T-helper 1 cell (primary cell): ENCODE results near the gene DHX58.

ENCODE experiments used
- DNase-seq, 5 donors: peaks; one replicate each; pipeline ENCODE4 v3.0.0-alpha.2; 2012 to 2020

DHX58 gene

DNA sequence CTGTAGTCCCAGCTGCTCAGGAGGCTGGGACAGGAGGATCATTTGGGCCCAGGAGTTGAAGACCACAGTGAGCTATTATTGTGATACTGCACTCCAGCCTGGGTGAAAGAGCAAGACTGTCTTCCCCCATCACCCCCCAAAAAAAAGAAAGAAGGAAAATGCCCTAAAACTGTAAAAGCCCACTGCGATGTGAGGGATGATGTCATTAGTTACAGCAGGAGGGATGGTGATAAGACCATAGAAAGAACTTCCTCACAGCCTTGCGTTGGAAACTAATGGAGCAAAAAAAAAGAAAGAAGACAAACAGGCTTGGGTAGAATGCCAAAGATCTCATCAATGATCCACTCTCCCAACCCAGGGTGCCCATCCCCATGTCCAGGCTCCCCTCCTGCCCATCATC lies 33.0 kb downstream of the DHX58 start:
- DNase-seq, result no peak

DNA sequence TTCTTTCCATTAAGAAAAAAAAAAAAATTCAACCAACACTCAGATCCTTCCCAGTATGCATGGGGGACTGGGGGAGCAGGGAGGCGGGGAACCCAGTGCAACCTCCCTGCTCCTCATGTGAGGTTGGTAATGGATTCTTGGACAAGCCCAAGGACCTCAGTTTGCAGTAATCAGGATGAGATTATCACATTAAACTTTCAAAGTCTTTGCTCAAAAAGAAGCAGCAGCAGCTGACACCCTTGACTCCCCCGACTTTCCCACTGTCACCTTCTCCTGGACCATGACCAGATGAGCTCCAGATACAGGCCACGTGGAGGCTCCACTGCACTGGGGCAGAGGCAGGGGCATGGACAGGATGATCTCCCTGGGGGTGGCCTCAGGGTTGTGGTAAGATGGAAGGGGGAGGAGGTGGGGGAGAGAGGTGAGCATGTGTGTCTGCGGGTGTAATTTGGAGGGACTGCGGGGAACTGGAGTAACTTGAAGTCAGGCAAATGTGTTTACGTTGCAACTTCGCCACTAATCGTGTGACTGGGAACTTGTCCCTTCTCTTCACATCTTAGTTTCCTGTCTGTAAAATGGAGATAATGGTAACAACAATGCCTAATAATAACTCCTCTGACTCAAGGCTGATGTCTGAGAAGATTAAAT lies 34.0 kb downstream of the DHX58 start:
- no peak for DNase-seq

DNA sequence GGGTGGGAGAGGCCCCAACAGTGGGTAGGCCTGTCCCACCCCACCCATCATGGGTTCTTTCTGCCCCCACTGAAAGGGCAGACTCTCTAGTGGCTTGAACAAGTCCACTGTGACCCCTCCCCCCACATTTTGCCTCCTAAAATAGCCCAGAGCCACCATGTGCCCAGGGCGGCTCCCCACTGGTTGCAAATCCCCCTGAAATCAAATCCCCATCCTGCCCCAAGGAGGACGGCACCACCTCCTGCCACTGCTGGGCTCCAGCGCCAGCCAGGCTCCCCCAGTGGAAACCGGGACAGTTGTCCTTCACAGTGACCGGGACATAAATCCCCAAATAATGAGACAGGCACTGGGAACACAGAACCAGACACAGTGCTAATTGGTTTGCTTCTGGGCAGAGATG lies 34.8 kb downstream of the DHX58 start:
- DNase-seq, result no peak

DNA sequence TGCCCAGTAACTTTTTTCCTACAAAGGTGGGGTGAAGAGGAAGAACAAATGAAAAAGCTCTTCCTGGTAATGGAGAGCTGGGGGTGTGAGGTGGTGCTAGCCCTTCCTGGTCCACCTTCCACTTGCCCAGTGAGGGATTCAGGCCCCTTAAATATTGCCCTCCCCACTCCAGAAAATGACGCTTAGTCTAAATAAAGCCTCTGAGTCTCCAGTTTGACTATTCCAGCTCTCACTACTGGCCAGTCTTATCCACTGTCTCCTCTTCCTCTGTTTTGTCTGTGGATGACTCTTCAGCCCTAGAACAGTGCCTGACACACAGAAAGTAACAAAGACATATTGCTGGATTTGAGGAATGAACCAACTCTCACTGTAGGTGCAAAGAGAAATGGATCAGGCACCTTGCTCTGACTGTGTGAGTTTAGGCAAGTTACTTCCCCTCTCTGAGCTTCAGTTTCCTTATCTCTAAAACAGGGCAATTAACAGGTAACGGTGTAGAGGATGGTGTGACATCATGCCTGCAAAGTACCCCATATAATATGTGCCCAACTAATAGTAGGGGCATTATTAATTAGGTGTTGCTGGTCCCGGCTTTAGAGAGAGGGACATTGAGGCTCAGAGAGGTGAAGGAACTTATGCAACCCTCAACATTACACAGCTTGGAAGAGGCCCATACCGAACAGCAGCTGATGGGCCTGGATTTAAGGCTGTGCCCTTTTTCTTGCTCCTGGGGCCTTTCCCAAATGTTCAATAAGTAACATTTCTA lies 35.5 kb downstream of the DHX58 start:
- no peak for DNase-seq

DNA sequence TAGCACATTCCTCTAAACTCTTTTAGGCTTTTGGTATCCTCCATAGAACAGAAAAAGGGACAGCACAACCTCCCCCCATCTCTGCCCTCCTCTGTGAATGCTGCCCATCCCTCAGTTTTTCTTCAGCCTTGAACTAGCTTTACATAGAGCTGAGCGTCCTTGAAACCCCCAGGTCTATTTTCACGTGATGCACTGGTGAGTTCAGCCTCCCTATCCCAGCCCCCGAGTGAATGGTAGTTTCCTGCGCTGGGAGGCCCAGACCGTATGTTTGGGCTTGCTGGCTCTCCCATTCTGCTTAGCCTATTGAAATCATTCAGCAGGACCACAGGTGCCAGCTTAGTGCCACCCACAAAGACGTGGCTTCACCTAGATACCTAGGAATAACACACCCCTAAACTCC lies 36.7 kb downstream of the DHX58 start:
- DNase-seq, result no peak

GRCh38 chr17:42072323-42073187 lies 40.0 kb downstream of the DHX58 start:
- no peak for DNase-seq

DNA sequence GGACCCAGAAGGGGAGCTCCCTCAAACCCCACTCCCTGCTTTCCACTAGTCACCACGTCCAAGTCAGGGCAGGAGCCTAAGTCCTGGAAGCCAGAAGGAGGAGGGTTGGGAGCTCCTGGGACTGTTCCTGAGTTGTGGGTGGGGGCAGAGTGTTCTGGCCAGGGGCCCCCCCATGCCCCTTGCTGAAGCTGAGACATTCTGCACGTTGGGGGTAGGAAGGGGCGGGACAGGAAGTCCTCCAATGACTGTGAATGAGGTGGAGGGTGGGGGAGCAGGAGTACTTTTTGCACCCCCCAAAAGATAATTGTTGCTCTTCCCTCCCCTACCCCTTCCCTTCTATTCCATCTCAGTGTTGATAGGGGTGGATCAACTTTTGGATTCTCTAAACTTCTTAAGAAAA lies 40.7 kb downstream of the DHX58 start:
- no peak for DNase-seq

- no peak for DNase-seq
Observed at GRCh38 chr17:42068979-42069378, 43.5 kb downstream of the DHX58 start.

DNA sequence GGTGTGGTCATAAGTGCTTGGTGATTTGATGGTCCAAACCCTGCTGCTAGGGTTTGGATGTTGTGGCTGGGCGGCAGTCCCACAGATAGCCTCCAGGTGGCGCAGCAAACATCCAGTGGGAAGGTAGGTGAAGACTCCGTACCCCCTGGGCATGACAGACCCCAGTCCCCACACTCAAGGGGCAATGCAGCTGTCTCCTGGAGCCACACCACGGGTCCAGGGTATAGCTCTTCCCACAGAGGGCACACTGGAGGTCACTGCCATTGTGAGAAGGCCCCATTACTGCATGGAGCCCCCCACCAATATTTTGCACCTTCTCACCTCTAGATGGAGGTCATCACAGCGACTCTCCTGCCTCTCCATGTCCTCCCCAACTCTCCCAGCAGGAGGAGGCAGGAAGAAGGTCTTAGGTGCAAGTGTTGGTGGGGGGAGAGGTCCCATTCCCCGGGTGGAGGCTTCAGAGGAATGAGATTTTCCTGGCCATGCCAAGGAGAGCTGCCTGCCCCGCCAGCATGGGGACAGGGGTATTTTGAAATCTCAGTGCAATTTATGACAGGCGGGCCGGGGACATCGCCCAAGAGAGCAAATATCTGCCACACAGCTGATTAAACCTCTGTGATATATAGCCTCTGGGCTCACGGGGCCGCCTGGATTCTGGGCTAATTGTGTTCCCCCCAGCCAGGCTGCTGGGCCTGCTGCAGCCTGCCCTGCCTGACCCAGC lies 45.0 kb downstream of the DHX58 start:
- DNase-seq, result peak; percentile 30 to 66 (median 50)

GRCh38 chr17:42065201-42065600 lies 47.3 kb downstream of the DHX58 start:
- peak in 1 of 5 donors; percentile 11 for DNase-seq

DNA sequence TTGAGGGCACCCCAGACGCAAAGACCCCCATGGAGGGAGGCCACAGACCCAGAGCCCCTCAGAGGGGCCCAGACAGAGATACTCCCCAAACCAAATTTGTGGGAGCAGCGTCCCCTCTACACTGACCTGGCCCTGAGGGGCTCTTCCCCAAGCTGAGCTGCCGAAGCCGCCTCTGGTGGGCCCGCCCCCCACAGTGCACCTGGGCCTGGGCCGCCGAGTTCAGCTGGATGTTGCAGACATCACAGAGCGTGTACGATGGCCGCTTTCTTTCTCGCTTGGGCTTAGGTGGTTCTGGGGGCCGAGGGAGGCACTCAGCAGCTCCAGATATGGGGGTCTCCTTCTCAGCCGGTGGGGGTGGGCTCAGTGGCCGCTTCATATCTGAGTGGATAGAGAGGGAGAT lies 49.8 kb downstream of the DHX58 start:
- DNase-seq, result no peak

DNA sequence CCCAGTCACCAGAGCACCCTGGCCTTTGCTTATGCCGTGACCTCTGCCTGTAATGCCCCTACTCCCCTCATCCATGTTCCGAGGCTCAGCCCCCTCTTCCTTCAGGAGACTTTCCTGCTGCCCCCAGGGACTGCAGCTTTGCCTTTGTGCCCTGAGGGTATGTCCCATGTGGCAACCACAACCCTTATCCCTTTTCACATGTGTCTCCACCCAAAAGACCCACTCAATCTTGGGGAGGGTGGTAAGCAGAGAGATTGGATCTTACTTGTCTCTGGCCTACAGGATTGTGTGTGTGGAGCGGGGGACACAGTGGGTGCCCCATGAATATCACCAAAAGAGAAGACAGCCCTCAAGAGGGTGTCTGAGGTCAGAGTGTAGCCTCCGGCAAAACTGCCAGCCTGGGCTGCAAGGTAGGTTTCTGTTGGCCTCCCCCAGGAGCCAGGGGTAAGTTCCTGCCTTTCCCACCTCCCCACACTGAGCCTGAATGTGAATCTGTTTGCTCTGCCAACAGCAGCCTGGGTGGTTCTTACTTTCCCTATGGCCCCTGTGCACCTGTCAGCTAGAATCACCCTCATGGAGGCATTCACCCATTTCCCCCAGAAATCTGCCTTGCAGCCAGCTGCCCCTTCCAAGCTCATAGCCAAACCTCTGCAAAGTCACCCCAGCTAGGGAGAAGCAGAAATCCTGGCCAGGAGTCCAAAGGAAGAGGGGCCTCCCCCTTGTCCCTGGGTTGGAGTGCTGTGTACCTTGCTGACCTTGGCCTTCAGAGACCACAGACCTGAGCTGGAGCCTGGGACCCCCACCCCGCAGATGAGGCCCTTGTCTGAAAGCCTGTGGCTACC lies 50.6 kb downstream of the DHX58 start:
- DNase-seq, result no peak

- no peak for DNase-seq
Observed at GRCh38 chr17:42060231-42060630, 52.3 kb downstream of the DHX58 start.

- no peak for DNase-seq
Observed at GRCh38 chr17:42059815-42060214, 52.7 kb downstream of the DHX58 start.

DNA sequence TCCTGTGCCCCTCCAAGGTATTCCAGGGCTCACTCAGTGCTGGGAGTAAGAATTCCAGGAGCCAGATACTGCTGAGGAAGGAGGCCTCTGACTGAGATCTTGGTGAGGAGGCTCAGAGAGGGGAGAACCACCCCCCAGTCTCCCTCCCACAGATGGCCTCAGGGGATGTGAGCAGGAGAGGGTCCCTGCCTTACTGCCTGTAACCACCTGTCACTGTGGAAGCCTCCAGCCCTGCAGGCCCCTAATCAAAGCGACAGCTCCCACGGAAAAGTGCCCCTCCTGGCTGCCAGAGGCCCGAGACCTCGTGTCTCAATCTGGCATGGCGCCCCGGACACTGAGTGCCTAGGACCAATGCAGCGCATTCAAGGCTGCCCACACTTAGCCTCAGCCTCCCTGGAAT lies 54.5 kb downstream of the DHX58 start:
- DNase-seq, result no peak

GRCh38 chr17:42056635-42057034 lies 55.9 kb downstream of the DHX58 start:
- DNase-seq, result no peak

- no peak for DNase-seq
Observed at GRCh38 chr17:42055496-42055895, 57.0 kb downstream of the DHX58 start.

DNA sequence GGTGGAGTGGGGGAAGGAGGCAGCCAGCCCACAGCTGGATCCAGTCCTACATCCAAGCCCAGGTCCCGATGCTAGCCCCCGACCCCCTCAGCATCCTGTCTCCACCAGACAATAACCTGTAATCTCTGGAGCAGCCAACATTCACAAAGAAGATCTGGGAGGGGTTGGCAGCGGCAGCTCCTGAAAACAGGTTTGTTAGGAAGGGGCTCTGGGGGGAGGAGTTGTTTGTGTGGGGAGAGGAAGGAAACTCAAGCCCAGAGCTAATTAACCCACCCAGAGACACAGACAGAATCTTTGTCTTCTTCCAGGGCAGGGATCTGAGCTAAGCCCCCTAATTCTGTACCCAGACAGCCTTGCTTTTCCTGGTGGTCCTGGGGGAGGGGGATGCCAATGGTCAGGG lies 57.5 kb downstream of the DHX58 start:
- DNase-seq, result no peak

DNA sequence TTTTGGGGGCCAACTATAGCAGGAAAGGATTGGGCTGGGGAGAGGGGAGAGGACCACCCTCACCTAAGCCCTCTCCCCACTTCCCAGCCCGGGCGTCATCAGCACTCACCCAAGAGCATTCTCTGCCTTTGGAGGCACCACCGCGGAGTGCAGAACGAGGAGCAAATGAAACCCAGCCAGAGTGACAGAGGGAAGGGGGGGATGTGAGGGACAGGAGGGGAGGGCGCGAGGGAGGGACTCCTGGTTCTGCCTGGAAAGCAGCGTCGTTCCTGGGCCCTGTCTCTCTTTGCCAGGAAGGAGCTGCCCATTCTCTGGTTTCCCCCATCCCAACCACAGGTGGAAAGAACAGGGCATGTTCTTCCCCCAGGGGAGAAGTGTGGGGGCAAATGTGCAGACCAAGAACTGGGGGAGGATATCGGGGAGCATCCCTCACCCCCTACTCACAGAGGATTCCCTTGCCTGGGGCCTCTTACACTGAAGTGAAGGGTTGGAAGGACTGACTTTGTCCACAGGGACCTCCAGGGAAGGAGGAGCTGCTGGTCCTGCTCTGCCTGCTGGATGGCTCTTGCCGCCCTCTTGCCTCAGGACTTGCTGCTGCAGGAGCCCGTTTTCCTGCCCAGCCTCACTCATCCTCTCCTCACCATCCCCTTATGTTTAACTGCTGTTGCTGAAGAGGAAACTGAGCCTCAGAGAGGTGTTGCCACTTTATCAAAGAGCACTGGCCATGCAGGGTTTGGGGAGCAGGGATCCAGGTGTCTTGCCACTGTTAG lies 58.6 kb downstream of the DHX58 start:
- no peak for DNase-seq

- no peak for DNase-seq
Observed at GRCh38 chr17:42052346-42052877, 60.1 kb downstream of the DHX58 start.

- DNase-seq, result no peak
Observed at GRCh38 chr17:42051645-42052044, 60.9 kb downstream of the DHX58 start.
